ENCODE data around the gene USP4.
"Not testable (repeated sequence)": the region's sequence is repeated elsewhere in the genome, so short reads cannot be mapped to it uniquely, and the experiment has no call there.

The USP4 gene

GRCh38 chr3:49339941-49340800 lies at the start of gene USP4:
TSS of gene USP4 (minus strand) at chr3:49340053. CDS start at chr3:49340024, 29 bp downstream.
- peak; percentile 89 for DNase-seq (ENCODE audit: low spot score)

GRCh38 chr3:49389297-49389696 lies 49.4 kb upstream of the USP4 start:
- no peak for DNase-seq (ENCODE audit: low spot score)

- DNase-seq (ENCODE audit: low spot score) = peak; percentile 57
These were observed 48.5 kb upstream of the USP4 start for GRCh38 chr3:49388289-49388820.

- DNase-seq (ENCODE audit: low spot score) = peak; percentile 52
These were observed 47.9 kb upstream of the USP4 start for GRCh38 chr3:49387721-49388120.

- DNase-seq (ENCODE audit: low spot score) = no peak
These were observed 46.4 kb upstream of the USP4 start for GRCh38 chr3:49386056-49386756.

GRCh38 chr3:49385617-49386016 lies 45.8 kb upstream of the USP4 start:
- DNase-seq (ENCODE audit: low spot score) = no peak

- no peak for DNase-seq (ENCODE audit: low spot score)
These were observed 43.5 kb upstream of the USP4 start for GRCh38 chr3:49383387-49383786.

GRCh38 chr3:49378249-49378895 lies 38.5 kb upstream of the USP4 start:
- no peak for DNase-seq (ENCODE audit: low spot score)

- no peak for DNase-seq (ENCODE audit: low spot score)
These were observed 37.6 kb upstream of the USP4 start for GRCh38 chr3:49377483-49377882.

- no peak for DNase-seq (ENCODE audit: low spot score)
These were observed 32.1 kb upstream of the USP4 start for GRCh38 chr3:49371946-49372345.

- DNase-seq (ENCODE audit: low spot score) = no peak
These were observed 30.9 kb upstream of the USP4 start for GRCh38 chr3:49370585-49371290.

GRCh38 chr3:49362561-49362960 lies 22.7 kb upstream of the USP4 start:
- no peak for DNase-seq (ENCODE audit: low spot score)

GRCh38 chr3:49359623-49360022 lies 19.8 kb upstream of the USP4 start:
- peak; percentile 25 for DNase-seq (ENCODE audit: low spot score)

GRCh38 chr3:49358884-49359225 lies 19.0 kb upstream of the USP4 start:
- DNase-seq (ENCODE audit: low spot score) = peak; percentile 81

- peak; percentile 97 for DNase-seq (ENCODE audit: low spot score)
These were observed 18.5 kb upstream of the USP4 start, which contains the start of gene GPX1 for GRCh38 chr3:49358217-49358883. TSS of gene GPX1 (minus strand) at chr3:49358353. CDS start at chr3:49358278, 75 bp downstream.

- DNase-seq (ENCODE audit: low spot score) = peak; percentile 66
These were observed 17.8 kb upstream of the USP4 start for GRCh38 chr3:49357443-49358216.

GRCh38 chr3:49357095-49357442 lies 17.2 kb upstream of the USP4 start:
- not testable (repeated sequence) for DNase-seq (ENCODE audit: low spot score)

GRCh38 chr3:49352890-49353421 lies 13.1 kb upstream of the USP4 start:
- DNase-seq (ENCODE audit: low spot score) = no peak

- peak; percentile 4 for DNase-seq (ENCODE audit: low spot score)
These were observed 12.4 kb upstream of the USP4 start for GRCh38 chr3:49352281-49352680.

GRCh38 chr3:49351521-49352011 lies 11.7 kb upstream of the USP4 start:
- peak; percentile 46 for DNase-seq (ENCODE audit: low spot score)

Data from kidney capillary endothelial cell (primary cell).